ENCODE results near the gene SPATA19.

SPATA19 gene

GRCh38 chr11:133832096-133832990 is 13.0 kb downstream of the SPATA19 start:
- Histone ChIP-seq H3K4me1 (ENCODE audit: insufficient read depth, low read length, severe bottlenecking) (no peaks in the 10 kb centered on the region), H3K27me3 (ENCODE audit: insufficient read depth, low read length) (no peaks in the 10 kb centered on the region), H3K79me2 (ENCODE audit: insufficient read depth, low read length) (no peaks in the 10 kb centered on the region), H3K27ac (ENCODE audit: low read depth, low read length, poor library complexity, severe bottlenecking) (no peak overlapping the region), H3K36me3 (ENCODE audit: insufficient read depth, low read length) (no peaks in the 10 kb centered on the region), H3K4me3 (ENCODE audit: low read depth, low read length, poor library complexity, severe bottlenecking) (no peak overlapping the region), H3K9me2 (ENCODE audit: low read depth, low read length) (no peaks in the 10 kb centered on the region), H2AFZ (ENCODE audit: low read length) (no peak overlapping the region), H3K4me2 (ENCODE audit: low read length) (no peak overlapping the region), H3F3A (ENCODE audit: insufficient read depth, low read length) (no peaks in the 10 kb centered on the region), H4K20me1 (ENCODE audit: insufficient read depth, low read length) (no peaks in the 10 kb centered on the region), H3K9me3 (ENCODE audit: low read length) (no peaks in the 10 kb centered on the region), H3K9ac (ENCODE audit: low read length) (no peak overlapping the region)
- TF ChIP-seq CTCF (IDR thresholded peaks at IDR 0.05; ENCODE audit: low read length) (no peak), EZH2 (IDR thresholded peaks at IDR 0.05; ENCODE audit: borderline replicate concordance, low read length) (no peak)

GRCh38 chr11:133830931-133831907 is 14.1 kb downstream of the SPATA19 start:
- Histone ChIP-seq H2AFZ (ENCODE audit: low read length) (no peak overlapping the region), H3K36me3 (ENCODE audit: insufficient read depth, low read length) (no peaks in the 10 kb centered on the region), H3F3A (ENCODE audit: insufficient read depth, low read length) (no peaks in the 10 kb centered on the region), H3K4me2 (ENCODE audit: low read length) (no peak overlapping the region), H4K20me1 (ENCODE audit: insufficient read depth, low read length) (no peaks in the 10 kb centered on the region), H3K4me3 (ENCODE audit: low read depth, low read length, poor library complexity, severe bottlenecking) (no peak overlapping the region), H3K9me3 (ENCODE audit: low read length) (no peaks in the 10 kb centered on the region), H3K79me2 (ENCODE audit: insufficient read depth, low read length) (no peaks in the 10 kb centered on the region), H3K4me1 (ENCODE audit: insufficient read depth, low read length, severe bottlenecking) (no peaks in the 10 kb centered on the region), H3K27ac (ENCODE audit: low read depth, low read length, poor library complexity, severe bottlenecking) (no peak overlapping the region), H3K27me3 (ENCODE audit: insufficient read depth, low read length) (no peaks in the 10 kb centered on the region), H3K9me2 (ENCODE audit: low read depth, low read length) (no peaks in the 10 kb centered on the region), H3K9ac (ENCODE audit: low read length) (no peak overlapping the region)
- TF ChIP-seq CTCF (IDR thresholded peaks at IDR 0.05; ENCODE audit: low read length) (peak; percentile 31; the same call in 1 of the 2 replicates), EZH2 (IDR thresholded peaks at IDR 0.05; ENCODE audit: borderline replicate concordance, low read length) (no peak)

GRCh38 chr11:133829566-133829965 is 15.7 kb downstream of the SPATA19 start:
- no peak overlapping the region for H3K27ac ChIP-seq (ENCODE audit: low read depth, low read length, poor library complexity, severe bottlenecking)
- no peak overlapping the region for H3K4me2 ChIP-seq (ENCODE audit: low read length)
- TF ChIP-seq CTCF (IDR thresholded peaks at IDR 0.05; ENCODE audit: low read length) (no peak), EZH2 (IDR thresholded peaks at IDR 0.05; ENCODE audit: borderline replicate concordance, low read length) (no peak)
- no peaks in the 10 kb centered on the region for H3K4me1 ChIP-seq (ENCODE audit: insufficient read depth, low read length, severe bottlenecking)
- H3K79me2 ChIP-seq (ENCODE audit: insufficient read depth, low read length): no peaks in the 10 kb centered on the region
- no peaks in the 10 kb centered on the region for H3K9me3 ChIP-seq (ENCODE audit: low read length)
- H3F3A ChIP-seq (ENCODE audit: insufficient read depth, low read length): no peaks in the 10 kb centered on the region
- H3K4me3 ChIP-seq (ENCODE audit: low read depth, low read length, poor library complexity, severe bottlenecking): no peak overlapping the region
- H4K20me1 ChIP-seq (ENCODE audit: insufficient read depth, low read length): no peaks in the 10 kb centered on the region
- no peaks in the 10 kb centered on the region for H3K9me2 ChIP-seq (ENCODE audit: low read depth, low read length)
- H3K36me3 ChIP-seq (ENCODE audit: insufficient read depth, low read length): no peaks in the 10 kb centered on the region
- no peaks in the 10 kb centered on the region for H3K27me3 ChIP-seq (ENCODE audit: insufficient read depth, low read length)
- no peak overlapping the region for H2AFZ ChIP-seq (ENCODE audit: low read length)
- no peak overlapping the region for H3K9ac ChIP-seq (ENCODE audit: low read length)
